ENCODE data around the gene EID3. TPM values are rescaled to one million over a fixed set of nuclear protein-coding genes. Genes with fewer than 3 reads are reported as not detected.

Gene EID3
- total RNA-seq, 4 donors from 2014 or later: 6.4 to 10.7 (median 8.0) TPM

DNA sequence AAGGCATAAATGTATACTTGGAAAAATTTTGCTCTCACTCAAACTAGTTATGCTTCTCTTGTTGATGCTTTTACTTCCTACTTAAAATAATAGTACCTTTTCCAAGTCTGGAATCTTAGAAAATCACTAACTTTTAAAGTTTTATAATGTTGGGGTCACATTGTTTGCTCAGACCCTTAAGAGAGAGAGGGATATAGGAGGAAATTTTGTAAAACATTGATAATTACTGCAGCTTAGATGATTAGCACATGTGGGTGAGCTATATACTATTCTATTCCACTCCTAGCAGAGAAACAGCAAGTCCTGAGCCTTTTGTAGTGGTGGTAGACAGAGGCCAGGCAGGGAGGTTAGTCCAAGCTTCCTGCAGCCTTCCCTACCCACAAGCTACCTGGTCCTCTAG lies 13.4 kb downstream of the EID3 start:
- TF ChIP-seq, protein P1, sequence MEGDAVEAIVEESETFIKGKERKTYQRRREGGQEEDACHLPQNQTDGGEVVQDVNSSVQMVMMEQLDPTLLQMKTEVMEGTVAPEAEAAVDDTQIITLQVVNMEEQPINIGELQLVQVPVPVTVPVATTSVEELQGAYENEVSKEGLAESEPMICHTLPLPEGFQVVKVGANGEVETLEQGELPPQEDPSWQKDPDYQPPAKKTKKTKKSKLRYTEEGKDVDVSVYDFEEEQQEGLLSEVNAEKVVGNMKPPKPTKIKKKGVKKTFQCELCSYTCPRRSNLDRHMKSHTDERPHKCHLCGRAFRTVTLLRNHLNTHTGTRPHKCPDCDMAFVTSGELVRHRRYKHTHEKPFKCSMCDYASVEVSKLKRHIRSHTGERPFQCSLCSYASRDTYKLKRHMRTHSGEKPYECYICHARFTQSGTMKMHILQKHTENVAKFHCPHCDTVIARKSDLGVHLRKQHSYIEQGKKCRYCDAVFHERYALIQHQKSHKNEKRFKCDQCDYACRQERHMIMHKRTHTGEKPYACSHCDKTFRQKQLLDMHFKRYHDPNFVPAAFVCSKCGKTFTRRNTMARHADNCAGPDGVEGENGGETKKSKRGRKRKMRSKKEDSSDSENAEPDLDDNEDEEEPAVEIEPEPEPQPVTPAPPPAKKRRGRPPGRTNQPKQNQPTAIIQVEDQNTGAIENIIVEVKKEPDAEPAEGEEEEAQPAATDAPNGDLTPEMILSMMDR (IDR thresholded peaks at IDR 0.05; ENCODE audit: low read depth): no peak

DNA sequence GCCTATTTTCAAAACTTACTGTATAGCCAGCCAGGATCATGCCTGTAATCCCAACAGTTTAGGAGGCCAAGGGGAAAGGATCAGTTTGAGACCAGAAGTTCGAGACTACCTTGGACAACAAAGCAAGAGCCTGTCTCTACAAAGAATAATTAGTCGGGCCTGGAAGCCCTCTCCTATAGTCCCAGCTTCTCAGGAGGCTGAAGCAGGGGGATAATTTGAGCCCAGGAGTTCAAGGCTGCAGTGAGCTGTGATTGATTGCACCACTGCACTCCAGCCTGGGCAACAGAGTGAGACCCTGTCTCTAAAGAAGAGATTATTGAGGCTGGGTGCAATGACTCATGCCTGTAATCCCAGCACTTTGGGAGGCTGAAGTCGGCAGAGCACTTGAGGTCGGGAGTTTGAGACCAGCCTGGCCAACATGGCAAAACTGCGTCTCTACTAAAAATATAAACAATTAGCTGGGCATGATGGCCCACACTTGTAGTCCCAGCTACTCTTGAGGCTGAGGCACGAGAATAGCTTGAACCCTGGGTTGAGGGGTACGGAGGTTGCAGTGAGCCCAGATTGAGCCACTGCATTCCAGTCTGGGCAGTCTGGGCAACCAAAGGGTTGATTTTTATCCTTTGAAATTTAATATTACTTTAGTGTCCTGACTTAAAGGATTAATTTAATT lies 14.1 kb downstream of the EID3 start:
- TF ChIP-seq, protein P1 (IDR thresholded peaks at IDR 0.05; ENCODE audit: low read depth): no peak

DNA sequence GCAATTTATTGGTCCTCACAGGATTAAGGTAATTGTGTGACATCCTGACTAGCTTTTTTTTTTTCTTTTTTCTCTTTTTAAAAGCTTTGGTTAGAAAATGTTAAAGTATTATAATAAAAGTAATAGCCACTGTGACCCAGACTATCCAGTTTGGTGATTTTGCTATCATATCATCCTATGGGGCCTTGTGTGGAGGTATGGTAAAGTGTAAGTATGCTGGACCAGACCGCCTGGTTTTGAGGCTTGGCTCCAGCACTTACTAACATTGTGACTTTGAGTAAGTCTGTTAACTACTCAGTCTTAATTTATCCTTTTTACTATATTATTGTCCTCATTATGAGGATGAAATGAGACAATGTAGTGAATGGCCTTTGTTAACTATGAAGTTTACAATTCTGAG lies 15.5 kb downstream of the EID3 start:
- TF ChIP-seq, protein P1 (IDR thresholded peaks at IDR 0.05; ENCODE audit: low read depth): no peak

DNA sequence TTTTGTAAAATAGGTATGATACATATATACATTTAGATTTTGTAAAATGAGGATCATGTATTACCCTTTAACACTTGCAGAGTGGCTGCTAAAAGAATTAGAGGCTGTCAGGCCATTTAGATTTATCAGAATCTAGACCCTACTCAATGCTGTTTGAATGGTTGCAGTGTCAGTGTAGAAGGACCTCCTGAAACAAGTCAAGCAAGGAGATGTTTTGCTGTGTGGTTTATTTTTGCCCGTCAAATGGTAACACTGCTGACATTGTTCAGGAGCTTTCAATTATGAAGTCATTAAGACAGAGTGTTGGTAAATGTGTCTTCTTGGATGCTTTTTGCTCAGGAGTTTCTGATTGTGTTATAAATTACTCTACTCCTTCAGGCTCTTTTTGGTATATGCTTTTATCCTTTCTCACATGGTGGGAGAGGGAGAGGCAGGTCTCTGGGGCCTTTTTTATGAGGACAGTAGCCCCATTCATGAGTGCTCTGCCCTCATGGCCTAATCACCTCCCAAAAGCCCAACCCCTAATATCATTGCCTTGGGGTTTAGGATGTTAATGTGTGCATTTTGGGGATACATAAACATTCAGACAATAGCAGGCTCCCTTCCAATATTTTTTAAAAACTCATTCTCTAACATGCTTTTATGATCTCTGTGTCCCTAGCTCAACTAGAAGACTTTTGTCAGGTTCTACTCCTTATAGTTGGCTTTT lies 16.5 kb downstream of the EID3 start:
- TF ChIP-seq, protein P1 (IDR thresholded peaks at IDR 0.05; ENCODE audit: low read depth): no peak

DNA sequence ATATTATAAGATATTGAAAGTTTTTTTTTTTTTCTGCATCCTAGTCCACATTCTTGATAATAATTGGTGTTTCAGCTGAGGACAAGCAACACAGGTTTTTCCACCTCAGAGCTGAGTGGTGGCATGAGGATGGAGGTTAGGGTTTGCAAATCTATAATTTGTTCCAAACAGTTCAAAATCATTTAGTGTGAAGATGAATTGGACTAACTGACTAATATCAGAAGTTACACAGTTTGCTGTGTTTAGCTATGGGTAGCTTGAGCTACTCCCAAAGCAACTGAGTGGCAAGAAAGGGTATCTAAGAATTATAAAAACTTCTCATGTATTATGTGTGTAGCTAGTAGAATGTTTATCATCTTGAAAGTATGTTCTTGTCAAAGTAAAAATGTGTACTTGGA lies 17.1 kb downstream of the EID3 start:
- TF ChIP-seq, protein P1 (IDR thresholded peaks at IDR 0.05; ENCODE audit: low read depth): no peak

DNA sequence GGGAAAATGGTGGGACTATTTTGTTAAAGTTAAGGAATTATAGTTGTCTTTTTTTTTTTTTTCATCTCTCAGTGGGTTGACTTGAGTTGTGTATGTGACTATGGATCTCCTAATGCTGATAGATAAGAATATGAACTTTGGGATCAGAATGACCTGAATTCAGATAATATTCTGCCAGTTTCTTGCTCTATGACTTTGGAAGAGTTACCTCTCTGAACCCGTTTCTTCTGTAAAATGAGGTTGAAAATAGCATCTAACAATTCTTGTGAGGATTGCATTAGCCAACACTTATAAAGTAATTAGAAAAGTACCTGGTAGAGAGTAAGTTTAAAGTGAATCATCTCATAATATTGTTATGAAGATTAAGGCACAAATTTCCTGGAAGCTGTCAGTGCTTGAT lies 18.4 kb downstream of the EID3 start:
- TF ChIP-seq, protein P1 (IDR thresholded peaks at IDR 0.05; ENCODE audit: low read depth): no peak

DNA sequence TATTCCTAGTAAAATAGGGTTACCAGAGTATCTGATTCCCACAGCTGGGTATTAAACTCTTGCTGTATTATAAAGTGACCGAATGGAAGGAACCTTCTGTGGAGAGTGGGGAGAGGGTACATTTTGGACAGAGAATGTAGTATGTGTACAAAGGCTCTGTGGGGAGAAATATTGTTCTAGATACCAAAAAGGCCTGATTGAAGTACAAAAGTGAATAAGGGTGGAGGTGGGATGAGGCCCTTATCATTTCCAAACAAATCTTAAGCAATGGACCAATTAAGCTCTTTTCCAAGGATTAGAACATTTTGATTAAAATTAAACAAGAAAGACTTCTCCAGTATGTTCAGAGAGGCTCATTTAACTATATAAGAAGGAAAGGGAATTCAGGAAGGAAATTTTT lies 20.4 kb downstream of the EID3 start:
- TF ChIP-seq, protein P1 (IDR thresholded peaks at IDR 0.05; ENCODE audit: low read depth): no peak

Data from subcutaneous adipose tissue (tissue), 4 donors.